A549 (cell line): ENCODE data around the gene MMP8. TPM values are rescaled to one million over a fixed set of nuclear protein-coding genes. Genes with fewer than 3 reads are reported as not detected.

Experiments used
- ATAC-seq, 2 experiments: fragments of 200-7000 bp in 1 of 2; fragments of >200 bp in 1 of 2; cut with Nextera tagmentation in 1 of 2; cut with Tn5 transposase in 1 of 2; 3 replicates each; pipeline versions ENCODE4 v1.8.0 to v1.9.1; 2018 to 2020; ENCODE audit warnings: mild to moderate bottlenecking in 1 of 2, moderate library complexity in 1 of 2
- CTCF ChIA-PET: fragments of 300-600 bp; sonication (Branson Sonifier 250); formaldehyde crosslinking; extraction: SDS; loops from one replicate; lab custom pipeline; 2021; ENCODE audit warnings: antibody characterized with exemption, inconsistent platforms; lab: Yijun Ruan, JAX
- POLR2A ChIA-PET: fragments of 350-600 bp; formaldehyde crosslinking; extraction: SDS; loops from one replicate; lab custom pipeline; 2021; ENCODE audit warnings: antibody characterized with exemption, inconsistent platforms; lab: Yijun Ruan, JAX
- DNase-seq, 2 experiments: peaks; one replicate each; pipeline versions ENCODE4 v3.0.0 to v3.0.0-alpha.2; 2011 to 2016; ENCODE audit warnings: low read depth in 1 of 2, low spot score in 1 of 2
- FAIRE-seq: peaks from 2 replicates; lab custom pipeline; 2011; peaks lifted over from hg19 to GRCh38; lab: Jason Lieb, UNC
- H3K27ac ChIP-seq, 2 experiments: fragments of >200 bp; sonication (Bioruptor Twin); formaldehyde crosslinking; 3 replicates each; pipeline ENCODE4 v1.5.1; 2016 to 2017
- H3K4me1 ChIP-seq: fragments of >200 bp; sonication (Bioruptor Twin); formaldehyde crosslinking; 3 replicates; pipeline ENCODE4 v1.6.1; 2016
- H3K4me2 ChIP-seq: fragments of >200 bp; sonication (Bioruptor Twin); formaldehyde crosslinking; 3 replicates; pipeline ENCODE4 v1.6.1; 2016
- H3K4me3 ChIP-seq: fragments of >200 bp; sonication (Bioruptor Twin); formaldehyde crosslinking; 3 replicates; pipeline ENCODE4 v1.5.1; 2016
- H3K9me3 ChIP-seq: fragments of >200 bp; sonication (Bioruptor Twin); formaldehyde crosslinking; 3 replicates; pipeline ENCODE4 v1.6.1; 2016
- BCL3 ChIP-seq: fragments of >200 bp; sonication (Bioruptor Twin); formaldehyde crosslinking; IDR thresholded peaks from 3 replicates; pipeline ENCODE4 v1.6.1; 2016
- CBX2 ChIP-seq: fragments of 200-600 bp; sonication (generic); IDR thresholded peaks from 2 replicates; pipeline ENCODE4 v1.6.1; 2016; ENCODE audit warnings: low read depth, mild to moderate bottlenecking, borderline replicate concordance
- CEBPB ChIP-seq, 2 experiments: fragments of >200 bp in 1 of 2; sonication (Bioruptor Twin) in 1 of 2; formaldehyde crosslinking in 1 of 2; IDR thresholded peaks; 2 replicates each; pipeline ENCODE4 v1.6.1; 2012 to 2016
- E2F6 ChIP-seq: IDR thresholded peaks from 2 replicates; pipeline ENCODE4 v1.6.1; 2012; ENCODE audit warnings: low read depth, borderline replicate concordance
- ELK1 ChIP-seq: fragments of 150-350 bp; IDR thresholded peaks from 2 replicates; pipeline ENCODE4 v1.6.1; 2014; ENCODE audit warnings: low read depth, mild to moderate bottlenecking, low read length
- EP300 ChIP-seq, 2 experiments: fragments of >200 bp; sonication (Bioruptor Twin); formaldehyde crosslinking; IDR thresholded peaks; 2 replicates in 1 of 2; 3 replicates in 1 of 2; pipeline ENCODE4 v1.6.1; 2016 to 2017
- HES2 ChIP-seq: fragments of >200 bp; sonication (Bioruptor Twin); formaldehyde crosslinking; IDR thresholded peaks from 2 replicates; pipeline ENCODE4 v1.6.1; 2016
- HMGXB4 ChIP-seq: fragments of 250-450 bp; sonication (Bioruptor Pico); IDR thresholded peaks from 2 replicates; pipeline ENCODE4 v1.5.0; 2021; ENCODE audit warnings: mild to moderate bottlenecking, moderate library complexity, borderline replicate concordance
- MAZ ChIP-seq: fragments of 150-350 bp; IDR thresholded peaks from 2 replicates; pipeline ENCODE4 v1.6.1; 2014; ENCODE audit warnings: antibody characterized with exemption, low read depth, low read length, borderline replicate concordance
- NPAS2 ChIP-seq: fragments of 250-450 bp; sonication (Bioruptor Pico); IDR thresholded peaks from 2 replicates; pipeline ENCODE4 v1.8.0; 2022; ENCODE audit warnings: mild to moderate bottlenecking, moderate library complexity, borderline replicate concordance
- POLR2A ChIP-seq: IDR thresholded peaks from 2 replicates; pipeline ENCODE4 v1.6.1; 2012; ENCODE audit warnings: mild to moderate bottlenecking, low read length
- RARB ChIP-seq: fragments of 250-450 bp; sonication (Bioruptor Pico); IDR thresholded peaks from 2 replicates; pipeline ENCODE4 v1.8.0; 2021; ENCODE audit warnings: mild to moderate bottlenecking, moderate library complexity
- USF2 ChIP-seq: fragments of 450-650 bp; IDR thresholded peaks from 2 replicates; pipeline ENCODE4 v1.6.1; 2014; ENCODE audit warnings: antibody characterized with exemption
- WGBS: methylation state at CpG from one replicate; pipeline ENCODE4 v1.1.6; 2017; ENCODE audit errors: missing lambda C conversion rate; 5-methylcytosine and 5-hydroxymethylcytosine counted together
- polyA plus RNA-seq, 4 experiments: library from polyadenylated mRNA; depleted of rRNA in 3 of 4; stranded (reverse); fragments of >200 nt; fragmentation: RNase III in 1 of 4; extraction: RNeasy Plus Mini Kit Qiagen cat#74134 plus additional on column Dnase treatment in 1 of 4; gene quantifications; 2 replicates in 3 of 4; 3 replicates in 1 of 4; pipeline ENCODE4 v1.2.3, GENCODE V29; 2011 to 2017

The MMP8 gene
- polyA plus RNA-seq, 2 of the 4 experiments (the other 2 are of a cell fraction), result not detected

GRCh38 chr11:102763440-102763839, 38.7 kb upstream of the MMP8 start (continued):
- TF ChIP-seq HES2 (no peak), CBX2 (no peak)

GRCh38 chr11:102762361-102762767, 37.6 kb upstream of the MMP8 start:
- Histone ChIP-seq H3K4me3 (no peak overlapping the region), H3K9me3 (no peaks in the 10 kb centered on the region), H3K4me1 (peaks cover 52% of the 10 kb centered on the region), H3K27ac (peak overlapping the region; percentile 28 to 65; a peak in 4 of 6 replicates), H3K4me2 (peak overlapping the region; percentile 64)
- TF ChIP-seq HMGXB4 (no peak), MAZ (no peak), USF2 (no peak), POLR2A (no peak), EP300 (IDR thresholded peaks at IDR 0.05) (no peak), RARB (CRISPR knock-in tag) (no peak), NPAS2 (CRISPR knock-in tag) (no peak), ELK1 (no peak), CEBPB (IDR thresholded peaks at IDR 0.05) (no peak), E2F6 (no peak)
- no peak for DNase-seq
- WGBS, result 52% methylated on average over 2 of the region's 2 CpGs
- CTCF ChIA-PET, result interaction anchor here (1.0 to 1.8 kb wide), 2 partner anchors 20 to 28 kb away, joined by 3 to 4 read pairs; no protein-coding TSS in a partner anchor
- no peak for FAIRE-seq
- ATAC-seq, result peak in 1 of 2 experiments; percentile 28; a peak in 1 of 6 replicates
- POLR2A ChIA-PET, result no interaction called here

- peak overlapping the region; percentile 64 for H3K4me2 ChIP-seq
- POLR2A ChIA-PET, result no interaction called here
- no peak overlapping the region for H3K4me3 ChIP-seq
- WGBS, result 51% methylated on average over 4 of the region's 4 CpGs
- CTCF ChIA-PET, result interaction anchor here (0.6 to 1.8 kb wide), 5 partner anchors 8 to 179 kb away, joined by 3 to 5 read pairs (median 3); no protein-coding TSS in a partner anchor
- H3K9me3 ChIP-seq, result no peaks in the 10 kb centered on the region
- H3K4me1 ChIP-seq, result peaks cover 52% of the 10 kb centered on the region
- TF ChIP-seq BCL3, result no peak
- TF ChIP-seq, all 56 proteins: peak for 0
- peak overlapping the region; percentile 42 to 65; a peak in 5 of 6 replicates for H3K27ac ChIP-seq
- FAIRE-seq (no peak), ATAC-seq (peak in 1 of 2 experiments; percentile 74; a peak in 3 of 6 replicates), DNase-seq (no peak)
These were observed 37.0 kb upstream of the MMP8 start for GRCh38 chr11:102761646-102762238.
